ENCODE measurements around the gene KRCC1.

The KRCC1 gene

GRCh38 chr2:88055371-88056128 lies at the start of gene KRCC1:
KRCC1 (minus strand) TSS chr2:88055783; CDS start chr2:88028563, 27,220 bp downstream.
- DNase-seq, result peak; percentile 89

DNA sequence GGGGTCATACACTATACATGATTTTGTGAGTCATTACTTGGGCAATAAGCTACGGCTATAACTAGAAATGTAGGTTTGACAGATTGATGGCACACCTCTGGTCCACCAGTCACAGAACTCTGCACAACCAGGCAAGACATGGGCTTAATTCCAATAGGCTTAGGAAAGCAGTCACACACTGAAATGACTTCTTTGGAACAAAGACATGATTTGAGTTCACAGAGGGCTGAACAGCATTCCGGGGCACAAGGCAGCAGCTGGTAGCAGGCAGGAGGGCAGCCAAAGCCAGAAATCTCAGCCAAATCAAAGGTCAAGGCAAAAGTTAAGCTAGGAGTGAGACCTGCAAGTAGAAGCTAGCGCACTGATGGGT lies 44.9 kb upstream of the KRCC1 start:
- DNase-seq, result no peak

DNA sequence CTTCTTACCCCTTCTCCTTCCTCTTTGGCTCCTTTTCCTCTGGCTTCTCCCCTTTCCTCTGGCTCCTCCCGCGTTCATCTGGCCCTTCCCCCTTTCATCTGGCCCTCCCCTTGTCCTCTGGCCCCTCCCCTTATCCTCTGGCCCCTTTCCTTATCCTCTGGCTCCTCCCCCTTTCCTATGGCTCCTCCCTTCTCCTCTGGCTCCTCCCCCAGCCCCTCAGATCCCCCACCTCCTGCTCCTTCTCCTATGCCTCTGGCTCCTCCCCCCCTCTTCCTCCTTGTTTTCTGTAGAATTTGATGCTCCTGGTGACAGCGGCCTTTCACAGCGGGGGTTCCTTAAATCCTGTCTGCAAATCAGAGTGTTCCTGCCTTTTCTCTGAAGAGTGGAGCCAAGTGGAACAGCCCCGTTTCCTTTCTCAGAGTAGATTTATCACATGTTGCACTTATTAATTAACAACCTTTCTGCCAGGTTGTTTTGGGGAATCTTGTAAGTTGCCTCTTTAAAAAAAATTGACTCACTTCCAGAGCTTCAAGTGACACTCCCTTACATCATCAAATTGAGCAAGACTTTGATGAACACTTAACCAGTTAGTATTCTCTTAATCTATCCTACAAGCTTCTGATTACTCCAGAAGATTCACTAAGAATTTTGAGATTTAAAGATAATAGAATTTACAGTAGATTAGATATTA lies 44.4 kb upstream of the KRCC1 start:
- no peak for DNase-seq

- no peak for DNase-seq
Observed at GRCh38 chr2:88098558-88098900, 42.9 kb upstream of the KRCC1 start.

DNA sequence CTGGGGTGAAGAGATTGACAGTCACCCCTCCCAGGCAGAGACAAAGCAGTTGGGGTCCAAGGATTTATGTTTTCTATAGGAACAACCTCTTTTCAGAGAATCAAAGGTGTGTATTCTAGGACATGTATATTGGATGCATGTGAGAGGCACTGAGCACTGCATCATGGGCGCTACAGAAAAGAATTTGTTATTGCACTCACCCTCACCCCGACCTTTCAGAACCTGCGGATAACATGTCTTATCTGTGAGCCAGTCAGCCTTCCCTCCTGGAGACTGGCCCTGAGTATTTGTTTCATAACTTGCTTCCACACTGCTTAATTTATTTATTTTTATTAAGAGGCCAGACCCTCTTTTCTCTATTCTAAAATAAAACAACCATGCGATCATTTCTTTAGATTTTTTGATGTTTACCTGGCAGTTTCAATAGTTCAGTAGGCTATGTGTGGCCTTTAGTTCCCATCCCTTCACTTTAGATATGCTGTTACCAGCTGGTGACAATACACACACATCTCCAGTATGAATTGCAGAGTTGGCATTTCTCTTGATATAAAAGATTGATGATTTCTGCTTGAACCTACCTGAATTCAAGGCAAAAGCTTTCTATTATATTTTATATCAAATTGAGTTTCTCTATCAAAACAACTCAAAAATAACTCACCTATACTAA lies 42.4 kb upstream of the KRCC1 start:
- DNase-seq, result no peak

DNA sequence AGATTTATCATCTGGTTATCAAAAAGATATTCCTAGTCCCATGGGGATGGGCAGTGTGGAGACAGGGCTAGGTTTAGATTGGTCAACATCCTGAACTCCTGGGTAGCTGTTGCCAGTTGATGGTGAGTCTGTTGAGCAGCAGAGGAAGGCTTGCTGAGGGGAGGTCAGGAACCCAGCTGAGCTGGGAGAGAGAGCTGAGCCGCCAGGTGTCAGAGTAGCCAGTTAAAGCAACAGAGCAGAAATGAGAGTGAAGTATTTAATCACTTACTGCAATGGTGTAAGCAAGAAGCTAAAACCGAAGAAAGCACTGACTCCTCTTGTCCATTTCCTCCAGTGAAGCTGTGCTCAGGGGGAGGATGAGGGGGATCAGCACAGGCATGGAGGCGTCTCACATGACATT lies 41.6 kb upstream of the KRCC1 start:
- DNase-seq, result no peak

- DNase-seq, result no peak
Observed at GRCh38 chr2:88096708-88097107, 41.1 kb upstream of the KRCC1 start.

- DNase-seq, result no peak
Observed at GRCh38 chr2:88095022-88095421, 39.4 kb upstream of the KRCC1 start.

DNA sequence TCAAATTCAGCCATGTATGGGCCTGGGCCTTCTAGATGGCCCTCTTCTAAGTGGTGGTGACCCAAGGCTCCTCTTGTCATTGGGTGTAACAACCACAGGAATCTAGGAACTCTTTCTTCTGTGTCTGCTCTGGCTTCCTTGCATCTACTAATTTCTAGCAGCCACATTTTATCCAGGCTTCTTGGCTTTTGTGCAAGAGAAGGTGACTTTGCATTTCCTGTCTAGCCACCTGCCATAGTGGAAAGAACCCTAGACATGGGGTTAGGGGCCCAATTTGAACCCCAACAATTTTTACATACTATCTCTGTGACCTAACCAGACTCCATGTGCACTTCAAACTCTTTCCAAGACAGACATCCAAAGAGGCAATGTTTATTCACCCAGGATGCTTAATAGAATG lies 37.2 kb upstream of the KRCC1 start:
- no peak for DNase-seq

DNA sequence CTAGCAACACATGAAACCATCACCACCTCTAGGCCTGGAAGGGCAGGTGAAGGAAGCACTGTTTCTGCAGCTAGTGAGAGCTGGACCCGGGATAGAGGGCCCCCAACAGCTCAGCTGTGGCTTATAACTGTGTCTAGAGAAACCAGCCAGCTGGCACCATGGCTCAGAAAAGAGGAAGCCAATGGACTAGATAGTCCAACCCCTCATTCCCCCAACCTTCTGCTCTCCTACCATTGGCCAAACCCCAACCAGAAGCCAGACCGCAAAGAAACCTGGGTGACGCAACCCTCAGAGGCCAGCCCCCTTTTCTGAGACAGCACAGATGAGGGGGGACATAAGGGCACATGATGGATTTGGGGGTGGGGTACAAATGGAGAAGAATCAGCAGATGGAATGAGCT lies 36.4 kb upstream of the KRCC1 start:
- DNase-seq, result no peak

- DNase-seq, result no peak
Observed at GRCh38 chr2:88090446-88091283, 35.1 kb upstream of the KRCC1 start.

GRCh38 chr2:88088999-88089398 lies 33.4 kb upstream of the KRCC1 start:
- no peak for DNase-seq

- DNase-seq, result no peak
Observed at GRCh38 chr2:88087763-88088162, 32.2 kb upstream of the KRCC1 start.

DNA sequence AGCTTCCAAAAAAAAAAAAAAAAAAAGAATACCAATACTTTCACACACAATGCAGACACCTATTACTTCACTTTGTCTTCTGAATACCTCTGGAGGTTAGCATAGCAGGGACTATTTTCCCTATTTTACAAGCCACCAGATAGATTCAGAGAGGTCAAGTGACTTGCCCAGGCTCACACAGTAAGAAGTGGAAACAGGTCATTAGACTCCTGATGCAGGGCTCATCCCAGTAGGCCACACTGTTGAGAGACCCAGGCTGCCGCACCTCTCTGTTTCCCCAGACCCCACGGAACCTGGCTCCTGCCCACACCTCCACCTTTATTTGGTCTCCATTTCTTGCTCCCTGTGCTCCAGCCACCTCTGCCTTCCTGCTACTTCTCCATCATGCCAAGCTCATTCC lies 31.5 kb upstream of the KRCC1 start:
- DNase-seq, result no peak

DNA sequence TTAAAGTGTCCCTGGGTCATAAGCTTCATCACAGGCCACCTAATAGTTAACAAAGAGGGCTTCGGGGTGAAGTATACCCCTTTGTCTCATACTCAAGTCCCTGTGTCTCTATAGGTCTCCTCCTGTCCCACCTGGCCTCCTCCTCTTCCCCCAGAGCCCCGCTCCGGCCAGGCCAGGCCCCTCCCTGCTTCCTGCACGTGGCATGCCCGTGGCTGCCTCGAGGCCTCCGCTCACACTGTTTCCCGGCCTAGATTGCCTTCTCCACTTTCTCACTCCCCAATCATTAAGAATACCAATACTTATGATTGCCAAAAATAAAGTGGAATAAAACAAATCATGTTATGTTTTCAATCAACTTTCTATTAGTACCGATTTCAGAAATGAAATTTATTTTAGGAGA lies 30.8 kb upstream of the KRCC1 start:
- DNase-seq, result no peak

GRCh38 chr2:88085602-88086001 lies 30.0 kb upstream of the KRCC1 start:
- DNase-seq, result no peak

GRCh38 chr2:88085099-88085498 lies 29.5 kb upstream of the KRCC1 start:
- DNase-seq, result no peak

DNA sequence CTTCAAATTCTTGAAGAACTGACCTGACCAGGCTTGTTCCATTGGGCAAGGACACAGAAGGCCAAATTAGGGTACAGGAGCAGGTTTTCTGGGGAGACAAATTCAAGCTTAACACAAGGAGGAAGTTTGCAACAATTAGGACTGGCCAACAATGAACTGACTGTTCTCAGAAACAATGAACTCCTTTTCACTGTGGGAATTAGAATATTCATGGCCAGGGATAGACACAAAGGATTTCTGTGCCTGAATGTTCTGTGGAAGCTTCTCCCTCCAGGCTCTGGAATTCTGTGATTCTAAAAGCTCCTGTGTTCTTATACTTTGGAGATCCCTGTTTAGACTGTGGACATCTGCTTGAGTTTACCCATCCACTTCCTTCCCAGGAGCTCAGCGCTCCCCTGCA lies 27.2 kb upstream of the KRCC1 start:
- peak; percentile 37 for DNase-seq

- DNase-seq, result no peak
Observed at GRCh38 chr2:88081924-88082608, 26.5 kb upstream of the KRCC1 start.

- DNase-seq, result no peak
Observed at GRCh38 chr2:88080545-88080944, 25.0 kb upstream of the KRCC1 start.

DNA sequence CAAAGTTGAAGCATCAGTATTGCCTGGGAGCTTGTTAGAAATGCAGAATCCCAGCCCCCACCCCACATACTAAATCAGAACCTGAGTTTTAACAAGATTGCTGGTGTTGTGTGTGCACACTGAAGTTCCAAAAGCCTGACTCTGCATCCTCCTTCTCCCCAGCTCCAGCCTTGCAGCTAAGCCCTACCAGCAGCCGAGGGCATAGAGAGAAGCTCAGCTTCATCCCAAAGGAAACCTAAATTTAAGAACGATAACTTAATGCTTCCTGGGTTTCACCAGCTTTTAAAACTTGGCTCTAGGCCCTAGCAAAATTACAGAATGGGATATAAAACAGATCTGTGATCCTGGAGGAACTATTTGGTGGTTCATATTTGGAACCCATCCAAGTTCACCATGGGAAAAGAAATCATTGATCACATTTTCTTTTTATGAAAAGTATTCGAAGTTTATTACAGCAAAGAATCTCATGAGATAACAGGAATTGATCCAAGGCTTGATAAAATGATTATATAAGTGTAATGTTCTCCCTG lies 23.1 kb upstream of the KRCC1 start:
- no peak for DNase-seq

- DNase-seq, result no peak
Observed at GRCh38 chr2:88077080-88077479, 21.5 kb upstream of the KRCC1 start.
